HTERT RPE-1 (cell line): Measurements from ENCODE around the gene FNDC3B.
"Not testable (repeated sequence)": the region's sequence is repeated elsewhere in the genome, so short reads cannot be mapped to it uniquely, and the experiment has no call there.

Experiments
- in situ Hi-C: fragments of 300-500 bp; cut with MboI; formaldehyde crosslinking; loops from 4 replicates; pipeline ENCODE4 v1.14.3; 2020; ENCODE audit warnings: low sequenced_read_pairs

FNDC3B gene

GRCh38 chr3:172039436-172040077, at the start of gene FNDC3B:
FNDC3B (plus strand) TSS chr3:172039578; CDS start chr3:172112480, 72,902 bp downstream.
- in situ Hi-C loops = no loop called here

GRCh38 chr3:171990239-171990638, 49.1 kb upstream of the FNDC3B start:
- in situ Hi-C loops = not testable (repeated sequence)

GRCh38 chr3:171991166-171991565, 48.2 kb upstream of the FNDC3B start:
- in situ Hi-C loops = no loop called here

GRCh38 chr3:171994646-171995428, 44.5 kb upstream of the FNDC3B start:
- in situ Hi-C loops = no loop called here

- in situ Hi-C loops = no loop called here
These were observed 43.9 kb upstream of the FNDC3B start for GRCh38 chr3:171995486-171995885.

- in situ Hi-C loops = no loop called here
These were observed 43.1 kb upstream of the FNDC3B start for GRCh38 chr3:171996178-171996817.

- in situ Hi-C loops = not testable (repeated sequence)
These were observed 40.6 kb upstream of the FNDC3B start for GRCh38 chr3:171998731-171999130.

- in situ Hi-C loops = not testable (repeated sequence)
These were observed 37.8 kb upstream of the FNDC3B start for GRCh38 chr3:172001616-172002015.

- in situ Hi-C loops = no loop called here
These were observed 36.8 kb upstream of the FNDC3B start for GRCh38 chr3:172002512-172003078.

- in situ Hi-C loops = no loop called here
These were observed 36.2 kb upstream of the FNDC3B start for GRCh38 chr3:172003146-172003545.

GRCh38 chr3:172007065-172007370, 32.4 kb upstream of the FNDC3B start:
- in situ Hi-C loops = no loop called here

GRCh38 chr3:172009803-172010202, 29.6 kb upstream of the FNDC3B start:
- in situ Hi-C loops = no loop called here

- in situ Hi-C loops = no loop called here
These were observed 26.6 kb upstream of the FNDC3B start for GRCh38 chr3:172012775-172013174.

GRCh38 chr3:172014145-172014544, 25.2 kb upstream of the FNDC3B start:
- in situ Hi-C loops = no loop called here

GRCh38 chr3:172018364-172018763, 21.0 kb upstream of the FNDC3B start:
- in situ Hi-C loops = no loop called here

GRCh38 chr3:172020763-172021162, 18.6 kb upstream of the FNDC3B start:
- in situ Hi-C loops = no loop called here

- in situ Hi-C loops = no loop called here
These were observed 18.2 kb upstream of the FNDC3B start for GRCh38 chr3:172021164-172021563.

- in situ Hi-C loops = no loop called here
These were observed 17.5 kb upstream of the FNDC3B start for GRCh38 chr3:172021859-172022258.

GRCh38 chr3:172023915-172024314, 15.5 kb upstream of the FNDC3B start:
- in situ Hi-C loops = no loop called here

- in situ Hi-C loops = no loop called here
These were observed 14.7 kb upstream of the FNDC3B start for GRCh38 chr3:172024679-172025078.

- in situ Hi-C loops = no loop called here
These were observed 9.8 kb upstream of the FNDC3B start for GRCh38 chr3:172029425-172030098.
